Pons (tissue), 1 donor: ENCODE measurements around the gene CLIC3.

Source experiments
- DNase-seq: peaks from one replicate; pipeline ENCODE4 v3.0.0-alpha.2; 2016; ENCODE audit warnings: low spot score

The CLIC3 gene

GRCh38 chr9:136964171-136964689 lies 32.1 kb downstream of the CLIC3 start:
- no peak for DNase-seq

- DNase-seq, result no peak
These were observed 32.6 kb downstream of the CLIC3 start for GRCh38 chr9:136963751-136964150.

GRCh38 chr9:136963341-136963740 lies 33.0 kb downstream of the CLIC3 start:
- no peak for DNase-seq

GRCh38 chr9:136962701-136963248 lies 33.6 kb downstream of the CLIC3 start:
- DNase-seq, result no peak

GRCh38 chr9:136962163-136962562 lies 34.2 kb downstream of the CLIC3 start:
- no peak for DNase-seq

- DNase-seq, result no peak
These were observed 34.9 kb downstream of the CLIC3 start for GRCh38 chr9:136961279-136962065.

- no peak for DNase-seq
These were observed 35.5 kb downstream of the CLIC3 start for GRCh38 chr9:136960938-136961275.

GRCh38 chr9:136960212-136960937 lies 36.0 kb downstream of the CLIC3 start:
- no peak for DNase-seq

GRCh38 chr9:136958898-136959850 lies 37.2 kb downstream of the CLIC3 start:
- no peak for DNase-seq

- no peak for DNase-seq
These were observed 37.9 kb downstream of the CLIC3 start for GRCh38 chr9:136958473-136958872.

- no peak for DNase-seq
These were observed 38.5 kb downstream of the CLIC3 start for GRCh38 chr9:136957901-136958300.

- no peak for DNase-seq
These were observed 38.9 kb downstream of the CLIC3 start for GRCh38 chr9:136957461-136957860.

GRCh38 chr9:136956604-136957003 lies 39.8 kb downstream of the CLIC3 start:
- DNase-seq, result no peak

- DNase-seq, result no peak
These were observed 40.4 kb downstream of the CLIC3 start for GRCh38 chr9:136955943-136956335.

GRCh38 chr9:136955202-136955942 lies 41.0 kb downstream of the CLIC3 start:
- DNase-seq, result no peak

- DNase-seq, result no peak
These were observed 41.9 kb downstream of the CLIC3 start for GRCh38 chr9:136954270-136955083.

GRCh38 chr9:136953771-136954269 lies 42.5 kb downstream of the CLIC3 start:
- DNase-seq, result no peak

- no peak for DNase-seq
These were observed 43.2 kb downstream of the CLIC3 start for GRCh38 chr9:136952876-136953770.

GRCh38 chr9:136952321-136952850 lies 44.0 kb downstream of the CLIC3 start:
- DNase-seq, result no peak
